Dedifferentiated amniotic fluid mesenchymal stem cell (primary cell): Measurements from ENCODE around the gene ASPSCR1.

Experiments
- DNase-seq: peaks from one replicate; pipeline ENCODE4 v3.0.0-alpha.2; 2016; ENCODE audit errors: extremely low spot score

The ASPSCR1 gene, protein sequence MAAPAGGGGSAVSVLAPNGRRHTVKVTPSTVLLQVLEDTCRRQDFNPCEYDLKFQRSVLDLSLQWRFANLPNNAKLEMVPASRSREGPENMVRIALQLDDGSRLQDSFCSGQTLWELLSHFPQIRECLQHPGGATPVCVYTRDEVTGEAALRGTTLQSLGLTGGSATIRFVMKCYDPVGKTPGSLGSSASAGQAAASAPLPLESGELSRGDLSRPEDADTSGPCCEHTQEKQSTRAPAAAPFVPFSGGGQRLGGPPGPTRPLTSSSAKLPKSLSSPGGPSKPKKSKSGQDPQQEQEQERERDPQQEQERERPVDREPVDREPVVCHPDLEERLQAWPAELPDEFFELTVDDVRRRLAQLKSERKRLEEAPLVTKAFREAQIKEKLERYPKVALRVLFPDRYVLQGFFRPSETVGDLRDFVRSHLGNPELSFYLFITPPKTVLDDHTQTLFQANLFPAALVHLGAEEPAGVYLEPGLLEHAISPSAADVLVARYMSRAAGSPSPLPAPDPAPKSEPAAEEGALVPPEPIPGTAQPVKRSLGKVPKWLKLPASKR

DNA sequence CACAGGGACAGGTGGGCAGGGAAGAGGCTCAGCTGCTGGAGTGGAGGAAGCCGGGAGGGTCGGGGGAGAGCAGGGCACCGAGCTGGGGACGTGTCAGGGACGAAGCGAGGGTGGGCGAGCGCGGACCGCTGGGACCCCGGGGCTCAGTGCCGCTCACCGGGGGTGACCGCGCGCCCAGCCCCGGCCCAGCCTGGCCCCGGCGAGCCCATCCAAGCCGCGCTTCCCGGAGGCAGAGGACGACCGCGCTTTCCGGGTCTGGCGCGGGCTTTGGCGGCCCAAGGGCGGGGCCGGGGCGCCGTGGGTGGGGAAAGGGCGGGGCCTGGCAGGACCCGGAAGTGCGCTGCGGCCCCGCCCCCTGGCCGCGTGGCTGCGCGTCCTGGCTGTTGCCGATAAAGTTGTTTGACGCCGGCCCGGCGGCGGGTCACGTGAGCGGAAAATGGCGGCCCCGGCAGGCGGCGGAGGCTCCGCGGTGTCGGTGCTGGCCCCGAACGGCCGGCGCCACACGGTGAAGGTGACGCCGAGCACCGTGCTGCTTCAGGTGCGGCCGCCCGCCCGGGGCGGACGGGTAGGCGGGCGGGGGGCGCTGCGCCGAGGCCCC, at the start of gene ASPSCR1:
ASPSCR1 (plus strand) TSS at position 419 of the 598 bp plus-strand sequence; CDS start at position 437, 18 bp downstream.
- peak; percentile 75 for DNase-seq

- peak; percentile 87 for DNase-seq
Measured at GRCh38 chr17:81927653-81928543, 49.5 kb upstream of the ASPSCR1 start, which contains the start of gene MAFG. MAFG (minus strand) TSS chr17:81927735; CDS start chr17:81923185, 4,550 bp downstream.

GRCh38 chr17:81928544-81929252, 48.7 kb upstream of the ASPSCR1 start:
- DNase-seq: no peak

DNA sequence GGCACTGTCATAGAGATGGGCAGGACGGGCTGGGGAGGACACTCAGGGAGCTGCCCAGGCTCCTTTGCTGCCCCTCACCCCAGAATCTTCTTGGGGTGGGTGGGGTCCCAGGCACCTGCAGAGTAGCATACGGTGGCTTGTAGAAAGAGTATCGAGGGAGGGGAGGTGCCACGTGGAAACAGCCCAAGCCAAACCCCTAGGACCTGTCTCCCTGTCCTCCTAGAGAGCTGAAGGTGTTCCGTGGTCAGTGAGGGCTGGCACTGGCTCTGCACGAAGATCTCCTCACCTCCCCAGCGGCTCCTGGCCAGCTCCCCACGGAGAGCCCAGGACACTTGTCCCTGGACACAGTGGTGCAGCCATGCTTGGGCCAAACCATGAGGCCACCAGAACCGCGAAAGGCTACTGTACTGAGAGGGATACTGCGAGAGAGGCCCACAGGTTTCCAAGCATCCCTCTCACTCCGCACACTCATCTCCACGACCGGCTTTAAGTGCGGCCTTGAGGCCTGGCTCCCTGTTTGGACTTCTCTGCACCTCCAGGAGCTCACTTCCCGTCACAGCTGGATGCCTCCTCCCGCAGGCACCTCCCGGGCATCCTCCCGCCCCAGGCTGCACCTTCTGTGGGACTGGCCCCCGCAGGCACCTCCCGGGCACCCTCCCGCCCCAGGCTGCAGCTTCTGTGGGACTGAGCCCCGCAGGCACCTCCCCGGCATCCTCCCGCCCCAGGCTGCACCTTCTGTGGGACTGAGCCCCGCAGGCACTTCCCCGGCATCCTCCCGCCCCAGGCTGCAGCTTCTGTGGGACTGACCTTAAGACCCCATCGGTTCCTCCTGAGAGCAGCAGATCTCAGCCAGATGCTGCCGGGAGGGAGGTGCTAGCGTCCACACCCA, 47.9 kb upstream of the ASPSCR1 start:
- DNase-seq: no peak

GRCh38 chr17:81930142-81931125, 47.0 kb upstream of the ASPSCR1 start:
- no peak for DNase-seq

DNA sequence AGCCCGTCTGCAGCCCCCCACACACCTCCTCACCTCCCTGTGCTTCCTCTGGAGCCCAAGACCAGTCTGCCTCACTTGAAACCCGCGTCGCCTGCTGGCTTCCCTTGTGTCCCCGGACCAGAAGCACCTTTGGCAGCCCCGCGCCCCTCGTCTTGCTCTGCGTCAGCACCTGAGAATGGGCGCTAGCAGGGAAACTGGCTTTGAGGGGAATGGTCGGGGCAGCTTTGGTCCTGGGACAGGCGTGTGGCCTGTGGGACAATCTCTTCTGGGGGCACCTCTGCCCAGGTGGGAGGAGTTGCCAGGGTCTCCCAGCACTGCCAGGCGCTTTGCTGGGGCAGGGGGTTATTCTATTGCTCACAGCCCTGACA, 46.3 kb upstream of the ASPSCR1 start:
- DNase-seq: no peak

DNA sequence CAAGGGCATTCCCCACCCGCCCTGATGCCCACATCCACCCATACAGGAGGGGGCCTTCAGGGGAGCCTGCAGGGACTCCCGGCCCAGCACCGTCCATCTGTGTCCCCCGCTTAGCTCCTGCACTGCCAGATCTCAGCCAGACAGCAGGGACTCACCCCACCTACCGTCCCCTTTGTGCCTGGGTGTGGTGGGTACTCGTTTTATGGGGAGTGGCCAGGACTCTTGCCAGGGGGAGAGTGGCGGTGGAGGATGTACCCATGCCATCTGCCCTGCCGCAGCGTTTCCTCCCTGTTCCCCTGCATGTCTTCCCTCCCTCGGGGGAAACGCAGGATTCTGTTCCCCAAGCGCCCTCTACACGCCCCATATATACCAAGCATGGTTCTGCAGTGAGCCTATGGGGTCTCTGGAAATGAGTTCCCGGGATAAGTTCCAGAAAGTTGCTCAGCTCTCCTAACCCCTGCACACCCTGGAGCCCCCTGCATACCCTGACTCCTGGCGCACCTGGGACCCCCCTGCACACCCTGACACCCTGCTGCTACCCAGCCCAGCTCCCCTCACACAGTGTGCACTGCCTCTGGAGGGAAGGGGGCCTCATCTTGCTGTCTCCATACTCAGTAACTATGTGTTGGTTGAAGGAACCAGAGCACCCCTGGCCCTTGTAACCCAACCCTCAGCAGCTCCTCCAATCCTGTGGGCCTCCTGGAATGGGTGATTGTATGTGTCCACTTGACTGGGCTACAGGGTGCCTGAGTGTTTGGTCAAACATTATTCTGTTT, 45.7 kb upstream of the ASPSCR1 start:
- no peak for DNase-seq

GRCh38 chr17:81932333-81932983, 45.0 kb upstream of the ASPSCR1 start:
- no peak for DNase-seq

GRCh38 chr17:81933178-81933699, 44.2 kb upstream of the ASPSCR1 start:
- DNase-seq: no peak

- DNase-seq: no peak
Measured at GRCh38 chr17:81934098-81934757, 43.2 kb upstream of the ASPSCR1 start.

GRCh38 chr17:81934850-81935708, 42.4 kb upstream of the ASPSCR1 start:
- DNase-seq: no peak

DNA sequence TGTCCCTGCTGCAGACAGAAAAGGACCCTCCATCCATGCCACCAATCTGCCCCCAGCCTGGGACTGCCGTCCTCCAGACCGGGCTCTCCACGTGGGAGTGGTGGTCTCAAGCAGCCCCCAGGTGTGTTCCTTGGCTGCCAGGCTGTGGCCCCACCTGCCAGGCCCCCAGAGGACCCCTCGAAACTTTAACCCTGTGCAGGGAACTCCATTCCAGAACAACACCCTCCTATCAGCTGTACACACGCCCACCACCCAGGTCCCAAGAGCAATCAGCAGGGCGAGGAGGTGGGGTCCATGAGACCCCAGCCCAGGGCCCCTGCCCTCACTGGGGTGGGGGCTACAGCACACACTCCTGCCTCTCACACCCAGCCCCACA, 41.7 kb upstream of the ASPSCR1 start:
- no peak for DNase-seq

GRCh38 chr17:81939218-81939617, 38.2 kb upstream of the ASPSCR1 start:
- DNase-seq: no peak

DNA sequence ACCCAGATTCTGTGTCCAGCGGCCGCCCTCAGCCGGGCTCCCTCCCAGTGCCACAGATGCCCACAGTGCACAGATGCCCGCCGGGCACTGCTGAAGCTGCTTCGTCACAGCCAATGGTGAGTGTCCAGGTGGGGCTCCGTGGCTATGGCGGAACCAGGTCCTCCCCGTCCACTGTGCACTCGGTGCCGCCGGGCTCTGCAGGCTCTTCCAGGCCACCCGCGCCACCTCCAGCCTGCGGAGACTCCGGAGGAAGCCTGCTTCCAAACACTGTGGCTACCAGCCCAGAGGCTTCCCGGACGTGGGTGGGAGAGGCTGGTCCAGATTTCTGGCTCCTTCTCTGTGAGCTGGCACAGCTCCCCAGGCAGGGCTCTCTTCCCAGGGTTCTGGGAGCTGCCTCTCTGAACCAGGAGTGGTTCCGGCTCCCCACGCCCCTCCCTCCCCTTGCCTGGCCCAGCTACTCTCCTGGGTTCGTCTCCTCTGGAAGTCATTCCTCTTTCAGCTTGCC, 37.5 kb upstream of the ASPSCR1 start:
- DNase-seq: no peak

DNA sequence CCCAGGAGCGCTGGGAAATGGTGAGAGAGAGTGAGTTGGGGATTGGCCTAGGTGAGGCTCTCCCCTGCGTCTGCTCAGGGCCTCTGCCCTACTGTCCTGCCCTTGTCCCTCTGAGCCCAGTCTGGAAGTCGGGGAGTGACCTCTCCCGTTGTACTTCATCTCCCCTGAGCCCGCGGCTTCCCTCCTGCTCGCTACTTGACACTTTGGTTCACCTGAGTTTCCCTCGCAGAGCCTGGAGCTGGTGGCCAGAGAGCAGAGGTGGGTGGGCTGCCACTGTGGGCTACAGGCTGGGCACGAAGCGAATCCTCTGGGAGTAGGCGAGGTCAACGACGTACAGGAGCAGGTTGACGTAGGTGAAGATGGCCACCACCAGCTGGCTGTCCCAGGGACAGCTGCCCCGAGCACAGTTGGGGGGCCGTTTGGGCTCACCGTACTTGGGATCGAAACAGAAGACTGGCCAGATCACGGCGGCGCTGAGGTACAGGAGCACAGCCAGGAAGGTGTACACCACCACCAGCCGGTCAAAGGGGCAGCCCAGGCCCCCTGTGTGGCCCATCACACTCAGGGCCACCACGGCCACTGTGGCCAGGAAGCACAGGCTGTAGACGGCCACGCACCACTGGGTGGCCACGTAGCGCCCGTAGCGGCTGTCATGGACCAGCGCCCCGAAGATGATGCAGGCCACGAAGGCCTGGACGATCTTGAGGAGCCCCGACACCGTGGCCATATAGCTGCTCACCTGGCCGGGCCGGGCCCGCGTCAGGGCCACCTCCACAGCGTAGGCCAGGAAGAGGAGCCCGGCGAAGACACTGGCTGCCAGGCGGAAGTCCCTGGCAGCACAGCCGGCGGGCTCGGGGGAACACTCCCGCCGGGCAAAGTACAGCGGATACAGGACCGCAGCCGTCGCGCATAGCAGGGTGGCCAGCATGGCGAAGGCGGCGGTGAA, 36.6 kb upstream of the ASPSCR1 start:
- no peak for DNase-seq
